Ovary (tissue), 3 donors: ENCODE data around the gene PADI1.

Experiments
- CTCF ChIP-seq, 3 donors: fragments of 450-650 bp in 2 of 3; fragments of 200-600 bp in 1 of 3; IDR thresholded peaks; one replicate each; pipeline versions ENCODE4 v1.5.1 to v1.8.0; 2016 to 2022; ENCODE audit warnings: antibody characterized with exemption in 3 of 3, mild to moderate bottlenecking in 1 of 3
- EP300 ChIP-seq: sonication (generic); formaldehyde crosslinking; IDR thresholded peaks from one replicate; pipeline ENCODE4 v1.6.1; 2017; ENCODE audit warnings: antibody characterized with exemption
- POLR2A ChIP-seq: fragments of 450-650 bp; IDR thresholded peaks from one replicate; pipeline ENCODE4 v1.6.1; 2017; ENCODE audit warnings: antibody characterized with exemption, mild to moderate bottlenecking, moderate library complexity
- donor health status: DM: no; HTN: no; CAD: no.

- TF ChIP-seq EP300 (no peak), POLR2A (no peak), CTCF (IDR thresholded peaks at IDR 0.05) (no peak)
These were observed 3.1 kb downstream of the PADI1 start for GRCh38 chr1:17207966-17208418.
